ENCODE measurements around the gene SLC25A25. TPM values are rescaled to one million over a fixed set of nuclear protein-coding genes. Genes with fewer than 3 reads are reported as not detected.

The SLC25A25 gene
- total and polyA plus RNA-seq, 9 of the 15 experiments (the other 6 are each of a cell fraction or from before 2014, with no cell fraction given) = 0.07 to 35.9 (median 23.2) TPM

- TF ChIP-seq ZNF280B (CRISPR knock-in tag; IDR thresholded peaks at IDR 0.05) (no peak), NFE2L1 (tag; IDR thresholded peaks at IDR 0.05; ENCODE audit: borderline replicate concordance, low read depth) (no peak), PML (IDR thresholded peaks at IDR 0.05; ENCODE audit: low read length) (no peak), PCBP1 (IDR thresholded peaks at IDR 0.05; ENCODE audit: low read depth, low read length, poor library complexity, severe bottlenecking) (no peak), PRPF4 (IDR thresholded peaks at IDR 0.05; ENCODE audit: insufficient read depth, low read depth, low read length, poor library complexity, severe bottlenecking) (no peak), ZNF551 (CRISPR knock-in tag; IDR thresholded peaks at IDR 0.05) (no peak), EGR1 (conservative IDR thresholded peaks at IDR 0.05) (no peak), ZNF133 (CRISPR knock-in tag; IDR thresholded peaks at IDR 0.05) (0 out of 2 replicates have a peak, but pooled peaks have one; percentile 25), NFATC3 (IDR thresholded peaks at IDR 0.05) (no peak), TCFL5 (CRISPR knock-in tag; conservative IDR thresholded peaks at IDR 0.05) (no peak), KAT8 (IDR thresholded peaks at IDR 0.05; ENCODE audit: low read depth) (no peak), NRF1 (conservative IDR thresholded peaks at IDR 0.05 in 1 of 2, IDR thresholded peaks at IDR 0.05 in 1 of 2) (0 out of 4 replicates have a peak, but pooled peaks have one; percentile 11 to 24), ZNF436 (CRISPR knock-in tag; IDR thresholded peaks at IDR 0.05) (no peak), ZNF41 (CRISPR knock-in tag; conservative IDR thresholded peaks at IDR 0.05) (no peak), SPI1 (IDR thresholded peaks at IDR 0.05; ENCODE audit: borderline replicate concordance, low read depth, low read length) (no peak), ZNF165 (CRISPR knock-in tag; IDR thresholded peaks at IDR 0.05; ENCODE audit: borderline replicate concordance) (no peak), ZNF785 (CRISPR knock-in tag; IDR thresholded peaks at IDR 0.05) (no peak), KLF16 (IDR thresholded peaks at IDR 0.05) (peak; percentile 57), SMC3 (conservative IDR thresholded peaks at IDR 0.05; ENCODE audit: insufficient read depth, low read depth, low read length) (peak; percentile 84), FUS (optimal IDR thresholded peaks at IDR 0.05; ENCODE audit: low read depth, low read length) (no peak), CCNT2 (IDR thresholded peaks at IDR 0.05; ENCODE audit: borderline replicate concordance, extremely low read depth, insufficient read length, low read depth, low read length) (no peak), ZNF324 (CRISPR knock-in tag; IDR thresholded peaks at IDR 0.05) (no peak)
- TF ChIP-seq, protein P1, sequence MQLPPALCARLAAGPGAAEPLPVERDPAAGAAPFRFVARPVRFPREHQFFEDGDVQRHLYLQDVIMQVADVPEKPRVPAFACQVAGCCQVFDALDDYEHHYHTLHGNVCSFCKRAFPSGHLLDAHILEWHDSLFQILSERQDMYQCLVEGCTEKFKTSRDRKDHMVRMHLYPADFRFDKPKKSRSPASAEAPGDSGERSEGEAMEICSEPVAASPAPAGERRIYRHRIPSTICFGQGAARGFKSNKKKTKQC (CRISPR knock-in tag; IDR thresholded peaks at IDR 0.05) = no peak
- TF ChIP-seq, protein P2, sequence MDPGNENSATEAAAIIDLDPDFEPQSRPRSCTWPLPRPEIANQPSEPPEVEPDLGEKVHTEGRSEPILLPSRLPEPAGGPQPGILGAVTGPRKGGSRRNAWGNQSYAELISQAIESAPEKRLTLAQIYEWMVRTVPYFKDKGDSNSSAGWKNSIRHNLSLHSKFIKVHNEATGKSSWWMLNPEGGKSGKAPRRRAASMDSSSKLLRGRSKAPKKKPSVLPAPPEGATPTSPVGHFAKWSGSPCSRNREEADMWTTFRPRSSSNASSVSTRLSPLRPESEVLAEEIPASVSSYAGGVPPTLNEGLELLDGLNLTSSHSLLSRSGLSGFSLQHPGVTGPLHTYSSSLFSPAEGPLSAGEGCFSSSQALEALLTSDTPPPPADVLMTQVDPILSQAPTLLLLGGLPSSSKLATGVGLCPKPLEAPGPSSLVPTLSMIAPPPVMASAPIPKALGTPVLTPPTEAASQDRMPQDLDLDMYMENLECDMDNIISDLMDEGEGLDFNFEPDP (CRISPR knock-in tag; IDR thresholded peaks at IDR 0.05) = no peak
- TF ChIP-seq, protein P3, sequence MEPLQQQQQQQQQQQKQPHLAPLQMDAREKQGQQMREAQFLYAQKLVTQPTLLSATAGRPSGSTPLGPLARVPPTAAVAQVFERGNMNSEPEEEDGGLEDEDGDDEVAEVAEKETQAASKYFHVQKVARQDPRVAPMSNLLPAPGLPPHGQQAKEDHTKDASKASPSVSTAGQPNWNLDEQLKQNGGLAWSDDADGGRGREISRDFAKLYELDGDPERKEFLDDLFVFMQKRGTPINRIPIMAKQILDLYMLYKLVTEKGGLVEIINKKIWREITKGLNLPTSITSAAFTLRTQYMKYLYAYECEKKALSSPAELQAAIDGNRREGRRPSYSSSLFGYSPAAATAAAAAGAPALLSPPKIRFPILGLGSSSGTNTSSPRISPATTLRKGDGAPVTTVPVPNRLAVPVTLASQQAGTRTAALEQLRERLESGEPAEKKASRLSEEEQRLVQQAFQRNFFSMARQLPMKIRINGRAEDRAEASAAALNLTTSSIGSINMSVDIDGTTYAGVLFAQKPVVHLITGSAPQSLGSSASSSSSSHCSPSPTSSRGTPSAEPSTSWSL (CRISPR knock-in tag; IDR thresholded peaks at IDR 0.05; ENCODE audit: borderline replicate concordance) = no peak
Measured at GRCh38 chr9:128034821-128035652, 33.0 kb upstream of the SLC25A25 start (continued).
